ENCODE data around the gene CNKSR3.

DNA sequence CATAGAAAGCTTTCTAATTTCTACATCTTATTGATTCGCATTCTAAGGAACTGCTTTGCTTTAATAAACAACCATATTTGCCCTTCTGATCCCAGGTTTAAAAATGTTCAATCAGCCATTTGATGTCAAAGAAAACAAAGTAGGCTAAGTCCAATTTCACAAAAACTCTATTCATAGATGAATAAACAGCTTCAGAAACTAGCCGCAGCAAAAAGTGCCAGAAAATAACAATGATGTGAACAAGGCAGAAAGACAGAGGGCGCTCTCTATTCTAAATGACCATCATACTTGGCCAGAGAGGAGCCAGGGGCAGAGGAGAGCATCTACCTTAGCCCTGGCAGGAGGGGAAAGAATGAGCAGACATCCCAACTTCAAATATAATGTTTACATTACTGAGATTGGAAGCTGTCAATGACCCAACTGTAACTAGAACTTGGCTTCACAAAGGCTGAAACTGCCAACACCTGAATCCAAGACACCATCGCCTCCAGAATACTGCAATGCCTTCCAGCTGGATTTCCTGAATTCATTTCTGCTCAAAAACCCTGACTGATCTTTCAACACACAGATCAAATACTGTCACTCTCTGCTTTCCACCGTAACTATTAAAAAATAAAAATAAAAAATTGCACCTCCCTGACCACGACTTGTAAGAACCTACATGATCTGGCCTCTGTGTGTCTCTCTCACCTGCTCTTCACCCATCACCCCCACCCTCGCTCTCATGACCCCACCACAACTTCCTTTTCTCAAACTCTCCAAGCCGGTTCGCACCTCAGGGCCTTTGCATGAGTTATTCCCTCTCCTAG lies 9.5 kb downstream of the CNKSR3 start:
- no peak for TF ChIP-seq EZH2 (IDR thresholded peaks at IDR 0.05; ENCODE audit: borderline replicate concordance, low read depth, low read length, severe bottlenecking)
- TF ChIP-seq, protein P1, sequence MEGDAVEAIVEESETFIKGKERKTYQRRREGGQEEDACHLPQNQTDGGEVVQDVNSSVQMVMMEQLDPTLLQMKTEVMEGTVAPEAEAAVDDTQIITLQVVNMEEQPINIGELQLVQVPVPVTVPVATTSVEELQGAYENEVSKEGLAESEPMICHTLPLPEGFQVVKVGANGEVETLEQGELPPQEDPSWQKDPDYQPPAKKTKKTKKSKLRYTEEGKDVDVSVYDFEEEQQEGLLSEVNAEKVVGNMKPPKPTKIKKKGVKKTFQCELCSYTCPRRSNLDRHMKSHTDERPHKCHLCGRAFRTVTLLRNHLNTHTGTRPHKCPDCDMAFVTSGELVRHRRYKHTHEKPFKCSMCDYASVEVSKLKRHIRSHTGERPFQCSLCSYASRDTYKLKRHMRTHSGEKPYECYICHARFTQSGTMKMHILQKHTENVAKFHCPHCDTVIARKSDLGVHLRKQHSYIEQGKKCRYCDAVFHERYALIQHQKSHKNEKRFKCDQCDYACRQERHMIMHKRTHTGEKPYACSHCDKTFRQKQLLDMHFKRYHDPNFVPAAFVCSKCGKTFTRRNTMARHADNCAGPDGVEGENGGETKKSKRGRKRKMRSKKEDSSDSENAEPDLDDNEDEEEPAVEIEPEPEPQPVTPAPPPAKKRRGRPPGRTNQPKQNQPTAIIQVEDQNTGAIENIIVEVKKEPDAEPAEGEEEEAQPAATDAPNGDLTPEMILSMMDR (IDR thresholded peaks at IDR 0.05; ENCODE audit: borderline replicate concordance, extremely low read depth, low read length, poor library complexity, severe bottlenecking) = no peak

Data from DND-41 (cell line).